ENCODE results near the gene AK1.

DNA sequence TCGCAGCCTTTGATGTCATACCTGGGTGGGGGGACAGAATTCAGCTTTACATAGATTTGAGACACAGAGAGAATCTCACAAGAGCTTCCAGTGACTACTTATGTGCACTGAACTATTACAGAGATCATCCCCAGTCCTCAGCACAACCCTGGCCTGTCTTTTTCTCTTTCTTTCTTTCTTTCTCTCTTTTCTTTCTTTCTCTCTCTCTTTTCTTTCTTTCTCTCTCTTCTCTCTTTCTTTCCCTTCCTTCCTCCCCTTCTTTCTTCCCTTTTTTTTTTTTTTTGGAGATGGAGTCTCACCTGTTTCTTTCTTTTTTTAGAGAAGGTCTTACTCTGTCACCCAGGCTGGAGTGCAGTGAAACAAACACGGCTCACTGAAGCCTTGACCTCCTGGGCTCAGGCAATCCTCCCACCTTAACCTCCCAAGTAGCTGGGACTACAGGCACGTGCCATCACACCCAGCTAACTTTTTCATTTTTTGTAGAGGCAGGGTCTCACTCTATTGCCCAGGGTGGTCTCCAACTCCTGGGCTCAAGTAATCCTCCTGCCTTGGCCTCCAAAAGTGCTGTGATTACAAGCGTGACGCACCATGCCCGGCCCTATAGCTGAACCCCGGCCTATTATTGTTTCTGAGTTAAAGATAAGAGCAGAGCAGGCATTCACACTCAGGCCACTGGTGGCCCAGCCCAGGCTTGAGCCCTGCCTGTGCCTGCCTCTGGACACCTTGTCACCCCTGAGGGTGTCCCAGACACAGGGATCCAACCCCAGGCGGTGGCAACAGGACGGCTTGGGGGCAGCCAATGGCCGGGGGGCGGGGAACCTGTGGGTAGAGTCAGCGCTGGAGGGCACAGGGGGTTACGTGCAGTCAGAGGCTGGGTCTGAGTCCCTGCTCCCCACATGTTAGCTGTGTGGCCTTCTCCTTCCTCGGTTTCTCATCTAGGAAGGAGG lies 48.8 kb upstream of the AK1 start:
- TF ChIP-seq, protein P1, sequence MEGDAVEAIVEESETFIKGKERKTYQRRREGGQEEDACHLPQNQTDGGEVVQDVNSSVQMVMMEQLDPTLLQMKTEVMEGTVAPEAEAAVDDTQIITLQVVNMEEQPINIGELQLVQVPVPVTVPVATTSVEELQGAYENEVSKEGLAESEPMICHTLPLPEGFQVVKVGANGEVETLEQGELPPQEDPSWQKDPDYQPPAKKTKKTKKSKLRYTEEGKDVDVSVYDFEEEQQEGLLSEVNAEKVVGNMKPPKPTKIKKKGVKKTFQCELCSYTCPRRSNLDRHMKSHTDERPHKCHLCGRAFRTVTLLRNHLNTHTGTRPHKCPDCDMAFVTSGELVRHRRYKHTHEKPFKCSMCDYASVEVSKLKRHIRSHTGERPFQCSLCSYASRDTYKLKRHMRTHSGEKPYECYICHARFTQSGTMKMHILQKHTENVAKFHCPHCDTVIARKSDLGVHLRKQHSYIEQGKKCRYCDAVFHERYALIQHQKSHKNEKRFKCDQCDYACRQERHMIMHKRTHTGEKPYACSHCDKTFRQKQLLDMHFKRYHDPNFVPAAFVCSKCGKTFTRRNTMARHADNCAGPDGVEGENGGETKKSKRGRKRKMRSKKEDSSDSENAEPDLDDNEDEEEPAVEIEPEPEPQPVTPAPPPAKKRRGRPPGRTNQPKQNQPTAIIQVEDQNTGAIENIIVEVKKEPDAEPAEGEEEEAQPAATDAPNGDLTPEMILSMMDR (conservative IDR thresholded peaks at IDR 0.05), result no peak
- no peak for TF ChIP-seq EZH2 (IDR thresholded peaks at IDR 0.05; ENCODE audit: low read depth)

Measured in PC-9 (cell line).